Measurements from ENCODE around the gene DDAH2. TPM values are rescaled to one million over a fixed set of nuclear protein-coding genes. Genes with fewer than 3 reads are reported as not detected.

The DDAH2 gene
- total and polyA plus RNA-seq, 10 of the 15 experiments (the other 5 are each of a cell fraction or from before 2014, with no cell fraction given) = 0.35 to 9.9 (median 6.2) TPM

DNA sequence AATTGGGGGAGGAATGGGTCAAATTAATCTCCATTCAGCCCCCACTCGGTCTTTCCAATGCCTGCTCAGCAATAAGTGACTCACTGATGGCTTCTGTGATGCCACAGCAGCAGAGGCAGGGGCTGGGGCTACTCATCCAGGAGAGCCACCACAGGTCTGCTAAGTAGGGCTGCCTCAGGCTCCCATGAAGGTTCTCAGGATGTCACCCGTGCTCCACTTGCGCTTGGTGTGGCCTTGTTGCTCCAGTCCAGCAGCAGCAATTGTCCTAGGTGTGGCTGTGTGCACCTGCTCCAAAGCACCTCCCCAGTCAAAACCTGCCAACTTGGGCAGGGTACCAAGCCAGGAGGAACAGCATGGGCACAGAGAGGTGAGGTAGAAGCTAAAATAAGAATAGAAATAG, 6.9 kb downstream of the DDAH2 start:
- ChIA-PET POLR2A (no interaction called here), CTCF (interaction anchor here (2.8 kb wide), 1 partner anchor 48 kb away, joined by 12 read pairs; no protein-coding TSS in a partner anchor)

More for the DNA sequence above, 6.9 kb downstream of the DDAH2 start:
- FAIRE-seq = no peak
- no peak overlapping the region for H3K4me2 ChIP-seq (ENCODE audit: control insufficient read depth, insufficient read depth)
- no peak overlapping the region for H3K4me3 ChIP-seq
- 86% methylated on average over 3 of the region's 3 CpGs for WGBS (ENCODE audit: insufficient coverage, insufficient replicate concordance, low lambda C conversion rate, missing lambda C conversion rate)
- H3K9me3 ChIP-seq (replicated peaks; ENCODE audit: control insufficient read depth, insufficient read depth, low read length) = no peaks in the 10 kb centered on the region
- SMC1A ChIA-PET (ENCODE audit: uncharacterized antibody, unreplicated experiment) = interaction anchor here (1.3 kb wide), 1 partner anchor 48 kb away, joined by 5 read pairs; no protein-coding TSS in a partner anchor
- no TSS peak for BruUV-seq (replicated peaks)
- H3K4me1 ChIP-seq (ENCODE audit: control insufficient read depth, insufficient read depth, low read length) = peaks cover 2% of the 10 kb centered on the region
- in situ Hi-C loops (cut with MboI) (no loop called here), intact Hi-C loops (cut with micrococcal nuclease; ENCODE audit: unreplicated experiment) (no loop called here)
- no peaks in the 10 kb centered on the region; a peak in 1 of 4 replicates for H3K27me3 ChIP-seq (replicated peaks in 1 of 2; ENCODE audit: control insufficient read depth in 2 of 2, insufficient read depth in 2 of 2, low read length in 1 of 2)
- no peaks in the 10 kb centered on the region; a peak in 1 of 4 replicates for H3K36me3 ChIP-seq (ENCODE audit: control insufficient read depth in 2 of 2, insufficient read depth in 2 of 2, low read length in 1 of 2)
- no peak overlapping the region for H3K9ac ChIP-seq (ENCODE audit: control insufficient read depth, insufficient read depth, low read length)
- RAD21 ChIA-PET (ENCODE audit: unreplicated experiment) = interaction anchor here (1.5 kb wide), 1 partner anchor 48 kb away, joined by 3 read pairs; no protein-coding TSS in a partner anchor
- ATAC-seq = no peak
- no peaks in the 10 kb centered on the region for H4K20me1 ChIP-seq (ENCODE audit: control insufficient read depth, insufficient read depth)
- H3K79me2 ChIP-seq (ENCODE audit: control insufficient read depth, insufficient read depth, low read length) = no peaks in the 10 kb centered on the region
- H3K27ac ChIP-seq (ENCODE audit: control insufficient read depth, insufficient read depth) = no peak overlapping the region
- TF ChIP-seq, protein P1, sequence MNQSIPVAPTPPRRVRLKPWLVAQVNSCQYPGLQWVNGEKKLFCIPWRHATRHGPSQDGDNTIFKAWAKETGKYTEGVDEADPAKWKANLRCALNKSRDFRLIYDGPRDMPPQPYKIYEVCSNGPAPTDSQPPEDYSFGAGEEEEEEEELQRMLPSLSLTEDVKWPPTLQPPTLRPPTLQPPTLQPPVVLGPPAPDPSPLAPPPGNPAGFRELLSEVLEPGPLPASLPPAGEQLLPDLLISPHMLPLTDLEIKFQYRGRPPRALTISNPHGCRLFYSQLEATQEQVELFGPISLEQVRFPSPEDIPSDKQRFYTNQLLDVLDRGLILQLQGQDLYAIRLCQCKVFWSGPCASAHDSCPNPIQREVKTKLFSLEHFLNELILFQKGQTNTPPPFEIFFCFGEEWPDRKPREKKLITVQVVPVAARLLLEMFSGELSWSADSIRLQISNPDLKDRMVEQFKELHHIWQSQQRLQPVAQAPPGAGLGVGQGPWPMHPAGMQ (IDR thresholded peaks at IDR 0.05; ENCODE audit: borderline replicate concordance) = no peak
- TF ChIP-seq, protein P2, sequence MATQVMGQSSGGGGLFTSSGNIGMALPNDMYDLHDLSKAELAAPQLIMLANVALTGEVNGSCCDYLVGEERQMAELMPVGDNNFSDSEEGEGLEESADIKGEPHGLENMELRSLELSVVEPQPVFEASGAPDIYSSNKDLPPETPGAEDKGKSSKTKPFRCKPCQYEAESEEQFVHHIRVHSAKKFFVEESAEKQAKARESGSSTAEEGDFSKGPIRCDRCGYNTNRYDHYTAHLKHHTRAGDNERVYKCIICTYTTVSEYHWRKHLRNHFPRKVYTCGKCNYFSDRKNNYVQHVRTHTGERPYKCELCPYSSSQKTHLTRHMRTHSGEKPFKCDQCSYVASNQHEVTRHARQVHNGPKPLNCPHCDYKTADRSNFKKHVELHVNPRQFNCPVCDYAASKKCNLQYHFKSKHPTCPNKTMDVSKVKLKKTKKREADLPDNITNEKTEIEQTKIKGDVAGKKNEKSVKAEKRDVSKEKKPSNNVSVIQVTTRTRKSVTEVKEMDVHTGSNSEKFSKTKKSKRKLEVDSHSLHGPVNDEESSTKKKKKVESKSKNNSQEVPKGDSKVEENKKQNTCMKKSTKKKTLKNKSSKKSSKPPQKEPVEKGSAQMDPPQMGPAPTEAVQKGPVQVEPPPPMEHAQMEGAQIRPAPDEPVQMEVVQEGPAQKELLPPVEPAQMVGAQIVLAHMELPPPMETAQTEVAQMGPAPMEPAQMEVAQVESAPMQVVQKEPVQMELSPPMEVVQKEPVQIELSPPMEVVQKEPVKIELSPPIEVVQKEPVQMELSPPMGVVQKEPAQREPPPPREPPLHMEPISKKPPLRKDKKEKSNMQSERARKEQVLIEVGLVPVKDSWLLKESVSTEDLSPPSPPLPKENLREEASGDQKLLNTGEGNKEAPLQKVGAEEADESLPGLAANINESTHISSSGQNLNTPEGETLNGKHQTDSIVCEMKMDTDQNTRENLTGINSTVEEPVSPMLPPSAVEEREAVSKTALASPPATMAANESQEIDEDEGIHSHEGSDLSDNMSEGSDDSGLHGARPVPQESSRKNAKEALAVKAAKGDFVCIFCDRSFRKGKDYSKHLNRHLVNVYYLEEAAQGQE (IDR thresholded peaks at IDR 0.05; ENCODE audit: low read depth, low read length) = no peak
- no peak for TF ChIP-seq MYC (IDR thresholded peaks at IDR 0.05; ENCODE audit: insufficient read depth, insufficient read length, insufficient replicate concordance, low read length, severe bottlenecking)
- TF ChIP-seq, protein P3, sequence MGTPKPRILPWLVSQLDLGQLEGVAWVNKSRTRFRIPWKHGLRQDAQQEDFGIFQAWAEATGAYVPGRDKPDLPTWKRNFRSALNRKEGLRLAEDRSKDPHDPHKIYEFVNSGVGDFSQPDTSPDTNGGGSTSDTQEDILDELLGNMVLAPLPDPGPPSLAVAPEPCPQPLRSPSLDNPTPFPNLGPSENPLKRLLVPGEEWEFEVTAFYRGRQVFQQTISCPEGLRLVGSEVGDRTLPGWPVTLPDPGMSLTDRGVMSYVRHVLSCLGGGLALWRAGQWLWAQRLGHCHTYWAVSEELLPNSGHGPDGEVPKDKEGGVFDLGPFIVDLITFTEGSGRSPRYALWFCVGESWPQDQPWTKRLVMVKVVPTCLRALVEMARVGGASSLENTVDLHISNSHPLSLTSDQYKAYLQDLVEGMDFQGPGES (IDR thresholded peaks at IDR 0.05) = no peak
- TF ChIP-seq, protein P4, sequence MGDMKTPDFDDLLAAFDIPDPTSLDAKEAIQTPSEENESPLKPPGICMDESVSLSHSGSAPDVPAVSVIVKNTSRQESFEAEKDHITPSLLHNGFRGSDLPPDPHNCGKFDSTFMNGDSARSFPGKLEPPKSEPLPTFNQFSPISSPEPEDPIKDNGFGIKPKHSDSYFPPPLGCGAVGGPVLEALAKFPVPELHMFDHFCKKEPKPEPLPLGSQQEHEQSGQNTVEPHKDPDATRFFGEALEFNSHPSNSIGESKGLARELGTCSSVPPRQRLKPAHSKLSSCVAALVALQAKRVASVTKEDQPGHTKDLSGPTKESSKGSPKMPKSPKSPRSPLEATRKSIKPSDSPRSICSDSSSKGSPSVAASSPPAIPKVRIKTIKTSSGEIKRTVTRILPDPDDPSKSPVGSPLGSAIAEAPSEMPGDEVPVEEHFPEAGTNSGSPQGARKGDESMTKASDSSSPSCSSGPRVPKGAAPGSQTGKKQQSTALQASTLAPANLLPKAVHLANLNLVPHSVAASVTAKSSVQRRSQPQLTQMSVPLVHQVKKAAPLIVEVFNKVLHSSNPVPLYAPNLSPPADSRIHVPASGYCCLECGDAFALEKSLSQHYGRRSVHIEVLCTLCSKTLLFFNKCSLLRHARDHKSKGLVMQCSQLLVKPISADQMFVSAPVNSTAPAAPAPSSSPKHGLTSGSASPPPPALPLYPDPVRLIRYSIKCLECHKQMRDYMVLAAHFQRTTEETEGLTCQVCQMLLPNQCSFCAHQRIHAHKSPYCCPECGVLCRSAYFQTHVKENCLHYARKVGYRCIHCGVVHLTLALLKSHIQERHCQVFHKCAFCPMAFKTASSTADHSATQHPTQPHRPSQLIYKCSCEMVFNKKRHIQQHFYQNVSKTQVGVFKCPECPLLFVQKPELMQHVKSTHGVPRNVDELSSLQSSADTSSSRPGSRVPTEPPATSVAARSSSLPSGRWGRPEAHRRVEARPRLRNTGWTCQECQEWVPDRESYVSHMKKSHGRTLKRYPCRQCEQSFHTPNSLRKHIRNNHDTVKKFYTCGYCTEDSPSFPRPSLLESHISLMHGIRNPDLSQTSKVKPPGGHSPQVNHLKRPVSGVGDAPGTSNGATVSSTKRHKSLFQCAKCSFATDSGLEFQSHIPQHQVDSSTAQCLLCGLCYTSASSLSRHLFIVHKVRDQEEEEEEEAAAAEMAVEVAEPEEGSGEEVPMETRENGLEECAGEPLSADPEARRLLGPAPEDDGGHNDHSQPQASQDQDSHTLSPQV (IDR thresholded peaks at IDR 0.05) = no peak
- no peak for TF ChIP-seq RUNX3 (IDR thresholded peaks at IDR 0.05; ENCODE audit: low read length)
- DNase-seq (ENCODE audit: low read depth, low spot score) = no peak
- no peak overlapping the region for H2AFZ ChIP-seq (ENCODE audit: control insufficient read depth, low read depth, low read length)
